GM19193 (cell line): ENCODE data around the gene LRRC27.

Source experiments
- POLR2A ChIP-seq: IDR thresholded peaks from 4 replicates; pipeline ENCODE4 v1.6.1; 2011; ENCODE audit not compliant: insufficient read depth, insufficient read length; ENCODE audit errors: extremely low read depth

The LRRC27 gene

DNA sequence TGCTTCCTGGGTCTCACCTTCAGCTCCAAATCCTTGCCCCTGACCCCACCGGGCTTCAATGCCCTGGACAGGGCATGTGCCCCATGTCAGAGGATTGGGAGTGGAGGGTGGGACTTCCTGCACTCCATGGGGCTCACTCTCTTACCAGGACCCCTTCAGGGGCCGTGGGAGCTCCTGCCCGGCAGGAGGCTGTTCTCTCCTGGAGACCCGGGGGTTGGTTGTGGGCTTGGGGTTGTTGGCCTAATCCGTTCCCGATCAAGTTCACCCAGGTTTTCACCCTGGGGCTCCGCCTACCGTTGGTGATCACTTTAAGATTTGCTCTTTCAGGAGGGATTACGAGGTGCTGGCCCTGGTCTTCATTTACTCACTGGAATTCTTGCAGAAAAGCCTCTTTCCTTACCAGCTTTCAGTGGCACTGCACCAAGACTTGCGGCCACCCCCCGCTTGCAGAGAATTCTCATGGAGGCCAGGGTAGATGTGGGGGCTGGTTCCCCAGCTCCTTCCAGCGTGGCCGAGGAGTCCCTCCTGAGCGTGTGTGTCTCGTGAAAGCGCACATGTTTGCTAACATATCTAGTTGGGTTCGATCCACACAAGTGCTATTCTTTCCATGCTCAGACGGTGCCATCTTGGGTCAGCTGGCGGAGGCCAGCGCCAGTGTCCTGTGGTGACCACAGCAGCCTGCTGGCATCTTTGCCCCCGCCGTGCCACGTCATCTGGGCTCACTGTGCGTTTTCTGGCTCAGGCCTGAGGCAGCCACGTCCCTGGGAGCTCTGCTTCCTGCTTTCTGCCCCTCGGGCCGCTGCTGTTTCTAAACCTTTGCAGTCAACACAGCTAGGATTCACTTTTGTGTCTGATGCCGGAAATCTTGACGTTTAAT is 80.6 kb downstream of the LRRC27 start:
- TF ChIP-seq POLR2A = no peak

DNA sequence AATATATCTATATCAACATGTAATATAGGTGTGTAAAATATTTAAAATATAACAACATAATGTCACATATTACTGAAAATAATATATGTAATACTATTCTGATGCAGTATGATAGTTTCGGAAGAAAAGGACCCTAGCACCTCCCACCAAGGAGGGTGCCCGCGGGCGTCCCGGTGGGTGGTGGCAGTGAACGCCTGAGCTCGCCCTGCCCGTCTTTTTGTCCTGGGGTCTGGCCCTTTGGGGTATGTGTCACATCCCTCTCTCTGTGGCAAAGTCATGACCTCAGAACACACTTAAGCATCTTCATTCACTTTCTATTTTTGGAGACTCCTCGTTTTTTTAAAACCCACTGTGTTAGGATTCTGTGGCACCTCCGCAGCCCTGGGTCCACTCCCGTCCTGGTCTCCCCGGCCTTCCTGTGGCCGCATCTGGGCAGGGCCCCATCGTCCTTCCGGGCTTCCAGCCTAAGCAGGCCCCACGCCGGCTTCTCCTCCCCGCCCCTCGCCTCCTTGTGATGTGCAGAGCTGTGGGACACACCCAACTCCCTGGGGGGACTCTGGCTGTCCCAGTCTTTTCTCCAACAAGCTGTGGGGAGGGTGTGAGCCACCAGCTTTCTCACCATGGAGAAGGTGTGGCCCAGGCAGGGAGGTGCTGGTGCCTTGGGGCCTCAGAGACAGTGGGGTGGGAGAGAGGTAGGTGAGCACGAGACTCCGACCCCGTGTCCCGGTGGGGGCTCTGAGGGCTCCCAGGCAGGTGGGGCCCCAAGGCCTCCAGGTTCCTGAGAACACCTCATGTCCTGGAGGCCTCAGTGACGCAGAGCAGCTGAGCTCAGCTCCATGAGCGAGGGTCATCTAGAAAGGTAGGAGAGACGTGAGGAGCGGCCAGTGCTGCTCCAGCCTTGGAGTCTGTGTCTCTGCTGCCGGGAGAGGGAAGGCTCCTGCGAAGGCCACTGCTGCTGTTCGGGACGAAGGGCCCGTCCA is 81.5 kb downstream of the LRRC27 start:
- no peak for TF ChIP-seq POLR2A

GRCh38 chr10:132414402-132415016 is 82.5 kb downstream of the LRRC27 start:
- no peak for TF ChIP-seq POLR2A

GRCh38 chr10:132415255-132415654 is 83.3 kb downstream of the LRRC27 start:
- TF ChIP-seq POLR2A = no peak

DNA sequence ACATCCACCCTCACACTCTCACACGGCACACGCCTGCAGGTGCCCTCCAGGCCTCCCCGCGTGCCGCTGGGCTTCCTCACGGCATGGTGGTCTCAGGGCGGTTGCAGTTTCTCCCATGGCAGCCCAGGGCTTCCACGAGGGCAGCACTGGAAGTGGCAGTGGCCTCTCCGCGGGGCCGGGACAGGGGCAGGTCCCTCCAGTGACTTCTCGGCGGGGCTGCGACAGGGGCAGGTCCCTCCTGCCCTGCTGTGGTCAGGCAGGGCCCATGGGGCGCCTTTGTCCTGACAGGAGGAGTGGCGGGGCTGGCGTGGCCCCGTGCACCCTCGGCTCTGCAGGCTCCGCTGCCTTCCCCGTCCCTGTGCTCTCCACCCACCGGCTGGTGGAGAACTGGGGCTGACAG is 84.0 kb downstream of the LRRC27 start:
- no peak for TF ChIP-seq POLR2A

DNA sequence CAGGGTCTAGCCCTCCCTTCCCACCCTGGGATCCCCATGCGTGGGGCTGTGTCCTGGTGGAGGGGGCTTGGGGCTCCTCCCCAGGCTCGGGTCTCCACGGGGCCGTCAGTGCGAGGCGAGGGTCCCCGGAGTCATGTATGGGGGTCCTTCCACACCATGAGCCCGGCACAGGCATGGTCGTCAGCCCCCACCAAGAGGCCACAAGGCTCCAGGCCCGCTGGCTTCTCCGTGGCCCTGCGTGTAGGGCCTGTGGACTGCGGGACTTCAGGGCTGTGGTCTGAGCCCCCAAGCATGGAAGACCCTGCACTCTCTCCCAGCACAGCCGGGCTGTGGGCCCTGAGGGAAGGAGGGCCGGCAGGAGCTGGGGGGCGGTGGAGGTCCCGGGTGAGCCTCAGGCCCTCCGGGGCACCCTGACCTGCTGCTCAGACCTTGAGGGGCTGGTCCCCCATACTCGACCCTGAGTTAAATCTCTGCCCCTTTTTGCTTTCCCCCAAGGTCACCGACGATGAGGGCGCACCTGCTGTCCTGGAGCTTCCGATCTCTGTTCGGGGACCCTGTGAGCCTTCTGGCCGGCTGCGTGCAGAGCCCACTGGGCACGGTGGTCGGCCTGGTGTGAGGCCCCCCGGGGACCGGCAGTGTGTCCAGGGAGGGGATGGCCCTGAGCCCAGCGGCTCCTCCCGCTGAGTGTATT is 84.7 kb downstream of the LRRC27 start:
- TF ChIP-seq POLR2A = no peak

- TF ChIP-seq POLR2A = no peak
These were observed 85.4 kb downstream of the LRRC27 start for GRCh38 chr10:132417257-132417910.

GRCh38 chr10:132417957-132418441 is 86.0 kb downstream of the LRRC27 start:
- TF ChIP-seq POLR2A = no peak

DNA sequence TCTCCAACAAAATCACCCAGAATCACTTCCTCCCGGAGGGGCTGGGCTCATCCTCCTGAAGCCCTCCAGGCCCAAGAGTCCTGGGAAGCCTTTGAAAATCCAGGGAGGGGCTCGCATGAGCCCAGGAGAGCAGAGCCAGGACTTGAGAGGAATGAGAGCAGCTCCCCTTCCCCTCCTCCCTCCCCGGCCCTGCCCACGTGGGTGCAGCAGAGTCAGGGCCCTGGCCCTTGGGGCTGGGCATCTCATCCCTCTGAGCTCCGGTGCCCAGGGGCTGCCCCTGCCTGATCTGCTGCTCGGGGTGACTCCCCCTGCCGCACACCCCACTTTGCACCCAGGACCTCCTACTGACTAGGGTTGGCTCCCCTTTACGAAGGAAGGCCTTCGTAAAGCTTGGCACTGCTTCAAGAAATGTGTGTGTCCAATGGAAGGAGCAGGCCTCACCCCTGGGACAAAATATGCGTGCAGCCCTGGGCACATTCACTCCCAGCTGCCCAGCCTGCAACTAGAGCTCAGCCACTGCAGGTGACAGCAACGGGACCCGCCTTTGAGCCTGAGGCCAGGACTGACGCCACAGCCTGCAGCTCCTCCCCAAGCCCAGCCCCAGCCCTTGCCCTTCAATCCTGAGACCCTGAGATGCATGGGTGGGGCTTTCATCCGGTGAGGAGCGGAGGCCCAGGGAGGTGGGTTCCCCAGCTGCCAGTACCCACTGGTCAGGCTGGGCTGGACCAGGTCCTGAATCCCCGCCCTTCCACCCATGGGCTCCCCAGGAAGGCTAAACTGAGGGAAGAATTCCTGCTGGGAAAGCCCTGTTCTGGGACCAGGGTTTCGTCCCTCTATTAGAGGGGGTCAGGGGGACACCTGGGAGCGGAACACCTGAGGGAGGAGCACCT is 86.8 kb downstream of the LRRC27 start:
- TF ChIP-seq POLR2A = no peak

GRCh38 chr10:132419538-132420468 is 87.8 kb downstream of the LRRC27 start:
- no peak for TF ChIP-seq POLR2A

- TF ChIP-seq POLR2A = no peak
These were observed 88.5 kb downstream of the LRRC27 start for GRCh38 chr10:132420469-132420980.
